Stimulated activated CD4-positive, alpha-beta T cell treated with anti-CD3 and anti-CD28 coated beads, Interleukin-1b, Interleukin-23, amount 100 ng/mL, for 24 hours (primary cell): ENCODE results near the gene STK38.

Experiments
- DNase-seq, 4 experiments: peaks; one replicate each; pipeline ENCODE4 v3.0.0-alpha.2; 2020; ENCODE audit warnings: low read depth in 4 of 4, low spot score in 1 of 4

The STK38 gene

DNA sequence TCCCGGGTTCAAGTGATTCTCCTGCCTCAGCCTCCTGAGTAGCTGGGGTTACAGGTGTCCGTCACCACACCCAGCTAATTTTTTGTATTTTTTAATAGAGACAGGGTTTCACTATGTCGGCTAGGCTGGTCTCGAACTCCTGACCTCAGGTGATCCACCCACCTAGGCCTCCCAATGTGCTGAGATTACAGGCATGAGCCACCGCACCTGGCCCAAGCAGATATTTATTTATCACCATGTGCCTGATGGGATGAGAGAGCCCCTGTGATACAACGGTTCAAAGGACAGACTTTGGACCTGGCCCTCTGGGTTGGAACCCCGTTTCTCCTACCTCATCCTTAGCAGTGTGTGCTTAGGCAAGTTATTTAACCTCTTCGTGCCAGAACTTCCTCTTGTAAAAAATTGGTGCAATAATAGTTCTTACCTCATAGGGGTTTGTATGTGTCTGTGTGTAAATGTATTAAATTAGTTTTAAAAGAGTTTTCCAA is 19.2 kb upstream of the STK38 start:
- no peak for DNase-seq

DNA sequence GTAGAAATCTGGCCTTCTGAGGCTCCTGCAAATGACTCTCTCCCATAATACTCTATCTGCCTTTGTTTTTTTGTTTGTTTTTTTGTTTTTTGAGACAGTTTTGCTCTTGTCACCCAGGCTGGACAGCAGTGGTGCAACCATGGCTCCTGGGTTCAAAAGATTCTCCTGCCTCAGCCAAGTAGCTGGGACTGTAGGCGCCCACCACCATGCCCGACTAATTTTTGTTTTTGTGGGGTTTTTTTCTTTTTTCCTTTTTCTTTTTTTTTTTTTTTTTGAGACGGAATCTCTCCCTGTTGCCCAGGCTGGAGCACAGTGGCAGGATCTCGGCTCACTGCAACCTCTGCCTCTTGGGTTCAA is 16.6 kb upstream of the STK38 start:
- no peak for DNase-seq

DNA sequence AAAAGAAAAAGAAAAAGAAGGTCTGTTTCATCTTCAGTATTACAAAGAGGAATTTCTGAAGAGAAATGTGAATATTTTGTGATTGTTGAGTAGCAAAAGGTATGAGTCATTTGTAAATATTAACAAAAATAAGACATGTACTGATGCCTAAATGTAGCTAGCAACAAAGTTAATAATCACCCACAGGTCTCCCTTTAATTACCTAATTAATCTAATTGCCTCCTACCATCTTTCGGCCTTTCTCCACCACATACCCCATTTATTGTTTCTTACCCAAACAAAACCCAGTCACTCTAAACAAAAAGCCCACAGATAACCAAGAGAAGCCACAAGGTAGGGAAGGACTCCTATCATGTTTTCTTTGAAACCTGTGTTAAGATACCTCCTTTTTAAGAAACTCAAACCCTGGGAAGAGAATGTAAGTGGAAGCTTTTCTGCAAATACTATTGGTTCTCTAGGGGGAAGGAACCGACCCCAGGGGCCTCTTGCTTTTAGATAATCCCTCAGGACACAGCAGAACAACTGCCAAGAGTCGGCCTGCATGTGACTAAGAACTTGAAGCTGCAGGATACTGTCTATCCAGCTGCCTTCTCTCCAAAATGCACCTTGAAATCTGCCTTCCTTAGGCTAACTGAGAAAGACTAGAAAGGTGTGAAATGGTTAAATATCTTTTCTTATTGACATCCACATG is 16.1 kb upstream of the STK38 start:
- DNase-seq = no peak

DNA sequence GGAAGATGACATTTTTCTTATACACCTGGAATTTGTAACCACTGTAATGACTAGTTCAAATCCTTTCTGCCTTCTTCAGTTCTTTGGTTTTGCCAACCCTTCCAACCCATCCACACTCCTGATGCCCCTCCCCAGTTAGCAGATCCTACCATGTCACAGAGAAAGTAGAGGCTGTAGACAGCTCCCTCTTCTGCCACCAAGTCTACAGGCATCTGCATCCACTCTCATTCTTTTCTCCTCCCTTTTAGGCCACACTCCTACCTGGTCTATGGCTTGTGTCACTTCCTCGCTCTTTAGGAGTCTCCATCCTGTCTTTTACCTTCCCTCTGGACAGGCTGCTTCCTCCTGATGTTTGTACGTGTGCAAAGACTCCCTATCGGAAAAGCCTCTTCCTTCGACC is 13.5 kb upstream of the STK38 start:
- no peak for DNase-seq

DNA sequence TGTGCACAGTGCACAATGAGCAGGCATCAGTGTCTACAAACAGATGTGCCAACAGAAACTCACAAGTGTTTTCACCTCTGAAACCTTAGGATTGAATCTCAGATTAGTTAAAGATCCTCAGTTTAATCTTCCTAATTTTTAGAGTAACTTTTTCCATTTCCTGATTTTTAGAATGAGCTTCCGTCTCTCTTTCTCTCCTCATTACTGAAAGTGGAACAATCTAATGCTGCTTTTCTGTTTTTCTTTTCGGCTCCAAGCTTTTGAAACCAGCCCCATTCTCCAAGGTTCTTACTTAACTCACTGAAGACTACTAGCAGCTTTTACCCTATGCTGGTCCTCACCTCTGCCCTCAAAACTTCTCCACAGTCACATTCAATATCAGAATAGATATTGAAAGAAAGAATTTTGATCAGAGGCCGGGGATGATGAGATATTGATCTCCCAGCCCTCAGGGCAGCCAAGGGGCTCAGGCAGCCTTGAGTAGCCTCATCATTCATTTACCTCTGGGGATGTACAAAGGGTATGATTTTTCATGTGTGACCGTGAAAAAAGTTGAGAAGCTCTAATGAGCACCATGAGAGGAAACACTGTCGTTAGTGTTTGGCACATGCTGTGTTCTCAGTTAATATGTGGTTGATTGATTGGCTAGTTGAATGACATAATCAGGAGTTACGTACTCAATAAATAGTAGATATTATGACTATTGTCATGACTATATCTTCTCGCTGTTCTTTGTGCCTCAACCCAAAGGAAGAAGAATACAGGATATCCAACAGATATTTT is 11.9 kb upstream of the STK38 start:
- no peak for DNase-seq

DNA sequence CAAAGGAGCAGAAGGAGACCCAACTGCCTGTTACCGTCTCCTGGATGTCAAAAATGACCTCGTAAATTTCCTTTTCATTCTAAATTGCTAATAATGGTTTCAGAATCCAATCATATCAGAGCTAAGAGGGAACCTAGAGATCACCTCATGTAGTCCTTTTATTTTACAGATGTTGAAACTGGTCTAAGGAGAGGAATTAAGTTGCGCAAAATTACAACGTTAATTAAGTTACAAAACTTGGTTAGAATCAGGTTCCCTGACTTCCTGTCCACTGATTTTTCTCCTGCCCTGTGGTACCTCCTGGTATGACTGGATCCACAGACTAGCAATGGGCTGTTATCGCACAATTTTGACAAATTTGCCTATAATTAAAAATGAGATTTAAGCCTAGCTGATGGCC is 9.0 kb upstream of the STK38 start:
- no peak for DNase-seq

DNA sequence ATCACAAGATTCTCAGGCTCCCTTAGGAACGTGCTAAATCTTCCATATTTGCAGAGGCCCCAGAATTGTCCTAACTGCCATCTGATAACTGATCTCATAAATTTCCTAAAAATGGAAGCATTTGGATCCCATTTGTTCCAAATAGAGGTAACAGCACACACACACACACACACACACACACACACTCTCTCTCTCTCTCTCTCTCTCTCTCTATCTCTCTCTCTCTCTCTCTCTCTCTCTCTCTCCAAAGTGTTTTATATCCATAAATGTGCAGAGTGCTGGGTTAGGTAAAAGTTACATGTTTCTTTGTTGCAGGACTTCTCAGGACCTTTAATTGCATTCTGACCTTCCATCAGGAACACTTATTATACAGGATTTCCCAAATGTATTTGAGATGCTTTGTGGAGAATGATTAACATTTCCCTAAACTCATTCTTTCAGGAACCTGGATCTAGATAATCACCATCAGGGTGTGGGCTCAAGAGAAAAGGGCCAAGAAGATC is 8.5 kb upstream of the STK38 start:
- no peak for DNase-seq

DNA sequence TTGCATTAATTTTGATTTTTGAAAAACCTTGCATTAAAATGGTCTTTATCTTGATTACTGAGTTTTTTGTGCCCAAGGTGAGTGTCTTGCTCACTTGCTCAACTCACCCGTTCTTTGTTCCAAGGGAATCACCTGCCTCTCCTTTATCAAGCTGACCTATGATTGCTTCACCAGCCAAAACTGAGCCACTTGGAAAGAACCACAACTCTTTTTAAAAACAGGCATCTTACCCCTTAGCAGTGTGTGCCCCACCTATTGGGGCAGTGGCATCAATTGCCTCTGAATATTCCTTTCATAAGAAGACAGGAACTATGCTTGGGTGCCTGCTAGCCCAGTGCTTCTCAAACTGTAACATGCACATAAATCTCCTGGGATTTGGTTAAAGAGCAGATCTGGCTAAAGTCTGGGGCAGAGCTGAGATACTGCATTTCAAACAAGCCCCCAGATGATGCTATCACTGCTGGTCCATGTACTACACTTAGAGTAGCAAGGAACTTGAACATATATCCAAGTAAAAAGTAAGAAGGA is 3.3 kb upstream of the STK38 start:
- DNase-seq = no peak

DNA sequence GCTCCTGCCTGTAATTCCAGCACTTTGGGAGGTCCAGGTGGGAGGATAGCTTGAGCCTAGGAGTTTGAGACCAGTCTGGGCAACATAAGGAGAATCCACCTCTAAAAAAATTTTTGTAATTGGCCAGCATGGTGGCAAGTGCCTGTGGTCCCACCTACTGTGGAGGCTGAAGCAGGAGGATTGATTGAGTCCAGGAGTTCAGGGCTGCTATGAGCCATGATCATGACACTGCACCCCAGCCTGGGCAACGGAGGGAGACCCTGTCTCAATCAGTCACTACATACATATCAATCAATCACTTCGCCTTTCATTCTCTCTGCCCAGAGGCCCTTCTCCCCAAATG is 1.1 kb upstream of the STK38 start:
- DNase-seq = no peak

DNA sequence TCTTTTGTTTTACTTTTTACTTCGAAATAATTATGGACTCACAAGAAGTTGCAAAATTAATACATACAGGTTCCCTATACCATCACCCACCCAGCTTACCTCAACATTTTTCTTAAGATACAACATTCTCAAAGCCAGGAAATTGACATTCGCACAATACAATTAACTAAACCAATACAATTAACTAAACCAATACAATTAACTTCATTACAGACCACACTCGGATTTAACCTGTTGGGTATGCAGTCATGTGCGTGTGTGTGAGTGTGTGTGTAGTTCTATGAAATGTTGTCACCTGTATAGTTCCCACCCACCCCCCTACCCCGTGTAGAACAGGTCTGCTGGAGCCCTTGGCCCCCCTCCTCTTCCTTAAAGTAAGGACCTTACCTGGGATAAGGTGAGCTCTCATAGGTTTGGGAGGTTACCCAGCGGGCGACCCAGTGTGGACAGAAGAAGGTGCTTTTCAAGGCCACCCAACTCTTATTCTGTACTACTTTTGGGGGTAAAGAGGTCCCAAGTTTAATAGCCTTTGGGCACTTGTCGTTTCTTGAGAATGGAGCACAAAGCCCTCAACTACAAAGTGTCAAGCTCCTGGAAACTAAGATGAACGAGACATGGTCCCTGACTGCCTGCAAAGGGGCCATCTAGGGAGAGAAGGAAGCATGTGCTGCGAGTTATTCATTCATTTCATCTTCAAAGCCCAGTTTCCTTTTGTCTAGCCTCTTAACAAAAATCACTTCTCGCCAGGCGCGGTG is 544 bp upstream of the STK38 start:
- DNase-seq = no peak

DNA sequence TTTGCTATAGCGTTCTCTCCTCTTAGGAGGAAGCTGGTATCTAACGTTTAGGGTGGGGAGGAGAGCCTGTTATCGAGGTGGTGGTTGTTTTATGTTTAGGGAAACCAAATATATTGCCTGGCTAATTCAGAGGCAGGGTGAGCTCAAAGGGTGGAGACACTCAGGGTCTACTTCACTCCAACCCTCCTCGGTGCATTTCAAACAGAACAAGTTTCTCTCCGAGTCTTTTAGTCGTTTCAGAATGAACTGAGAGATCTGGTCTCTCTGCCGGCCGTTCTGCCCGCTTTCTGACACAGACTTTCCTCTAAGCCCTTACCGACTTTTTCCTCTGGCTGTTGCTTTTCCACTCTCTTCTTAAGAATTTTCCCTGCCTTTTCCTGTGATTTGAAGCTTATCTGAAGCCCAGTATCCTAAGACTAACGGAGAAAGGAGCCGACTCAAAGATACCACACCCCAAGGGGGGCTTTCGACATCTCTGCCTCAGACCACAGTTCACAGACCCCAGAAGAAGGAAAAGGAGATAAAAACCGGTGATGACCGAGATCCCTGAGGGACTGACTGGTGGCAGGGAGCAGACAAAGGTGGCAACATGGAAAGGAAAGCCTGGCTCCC is 865 bp downstream of the STK38 start:
- DNase-seq = peak in 1 of 4 experiments; percentile 11

DNA sequence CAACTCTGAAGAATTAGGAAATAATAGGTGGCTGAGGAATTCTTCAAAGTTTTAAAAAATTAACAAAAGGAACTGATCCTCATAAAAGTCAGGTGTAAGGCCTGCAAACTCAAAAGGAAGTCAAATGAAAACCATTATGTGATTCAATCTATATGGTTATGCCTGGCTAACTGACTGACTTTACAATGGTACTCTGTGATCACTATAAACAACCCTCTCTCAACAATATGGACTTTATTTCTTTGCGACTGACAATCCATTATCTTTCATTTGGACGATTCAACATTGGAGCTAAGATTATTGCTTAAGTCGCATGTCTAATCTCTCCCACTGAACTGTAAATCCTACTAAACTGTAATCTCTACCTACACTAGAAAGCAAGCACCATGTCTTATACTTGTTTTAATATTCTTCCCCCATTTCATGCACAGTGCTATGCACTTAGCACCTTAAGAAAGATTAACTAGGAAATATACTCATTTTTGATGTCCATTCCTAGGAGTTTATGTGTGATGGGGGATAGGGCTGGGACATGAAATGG is 1.4 kb downstream of the STK38 start:
- no peak for DNase-seq

DNA sequence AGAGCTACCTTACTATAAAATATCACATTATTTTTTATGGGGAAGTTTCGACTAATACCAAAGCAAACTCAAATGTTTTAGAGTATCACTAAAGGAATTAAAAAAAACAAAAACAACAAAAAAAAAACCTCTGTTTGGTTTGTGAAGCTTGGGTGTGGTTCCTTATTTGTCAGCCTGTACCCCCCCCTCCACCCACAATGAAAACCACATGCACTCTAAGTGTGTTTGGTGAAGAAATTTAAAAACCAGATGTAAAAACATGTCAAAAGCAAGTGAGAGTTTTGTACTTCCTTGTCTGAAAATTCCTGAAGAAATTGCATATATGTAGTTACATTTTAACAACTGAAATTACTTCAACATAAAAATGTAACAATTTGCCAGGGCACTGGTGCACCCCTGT is 3.1 kb downstream of the STK38 start:
- DNase-seq = no peak

DNA sequence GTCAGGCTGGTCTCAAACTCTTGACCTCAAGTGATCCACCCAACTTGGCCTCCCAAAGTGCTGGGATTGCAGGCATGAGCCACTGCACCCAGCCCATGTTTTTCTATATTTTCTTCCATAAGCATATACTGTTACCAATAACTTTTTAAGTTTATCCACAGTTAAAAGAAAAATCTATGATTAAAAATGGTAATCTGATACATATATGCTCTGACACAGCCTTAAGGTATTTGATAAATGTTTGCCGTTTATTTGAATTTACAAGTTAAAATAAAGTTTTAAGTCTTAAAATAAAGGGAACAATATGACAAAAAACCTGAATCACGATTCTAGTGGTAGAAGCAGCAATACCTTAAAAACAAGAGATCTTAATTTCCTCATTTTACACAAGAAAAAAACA is 5.2 kb downstream of the STK38 start:
- DNase-seq = no peak

DNA sequence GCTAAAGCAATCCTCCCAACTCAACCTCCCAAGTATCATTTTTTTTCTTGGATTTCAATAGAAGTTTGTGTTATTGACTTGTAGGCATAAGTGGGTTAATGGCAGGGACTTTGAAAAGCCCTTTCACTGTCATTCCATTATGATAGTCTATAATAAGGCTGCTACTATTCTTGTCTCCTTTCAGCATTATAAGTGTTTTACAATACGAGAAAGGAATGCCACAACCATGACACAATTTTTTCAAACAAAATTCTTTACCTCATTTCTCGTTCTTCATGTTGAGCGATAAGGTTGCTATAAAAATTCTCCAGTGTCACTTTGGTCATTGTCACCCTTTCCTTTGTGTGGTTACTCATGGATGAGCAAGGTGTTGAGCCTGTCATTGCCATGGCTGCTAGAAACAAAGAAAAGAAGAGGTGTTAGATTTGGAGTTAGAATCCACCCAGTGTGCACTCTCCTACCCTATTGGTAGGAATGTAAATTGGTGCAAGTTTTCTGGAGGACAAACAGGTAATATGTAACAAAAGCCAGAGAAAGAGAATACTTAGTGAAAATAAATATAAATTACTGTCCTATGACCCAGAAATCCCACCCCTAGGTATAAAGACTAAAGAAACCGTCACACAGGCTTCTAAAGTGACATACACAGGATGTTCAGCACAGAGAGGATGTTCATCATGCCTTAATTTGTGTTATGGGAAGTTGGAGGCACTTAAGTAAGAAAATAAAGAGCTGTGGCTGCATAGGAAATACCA is 7.3 kb downstream of the STK38 start:
- no peak for DNase-seq

DNA sequence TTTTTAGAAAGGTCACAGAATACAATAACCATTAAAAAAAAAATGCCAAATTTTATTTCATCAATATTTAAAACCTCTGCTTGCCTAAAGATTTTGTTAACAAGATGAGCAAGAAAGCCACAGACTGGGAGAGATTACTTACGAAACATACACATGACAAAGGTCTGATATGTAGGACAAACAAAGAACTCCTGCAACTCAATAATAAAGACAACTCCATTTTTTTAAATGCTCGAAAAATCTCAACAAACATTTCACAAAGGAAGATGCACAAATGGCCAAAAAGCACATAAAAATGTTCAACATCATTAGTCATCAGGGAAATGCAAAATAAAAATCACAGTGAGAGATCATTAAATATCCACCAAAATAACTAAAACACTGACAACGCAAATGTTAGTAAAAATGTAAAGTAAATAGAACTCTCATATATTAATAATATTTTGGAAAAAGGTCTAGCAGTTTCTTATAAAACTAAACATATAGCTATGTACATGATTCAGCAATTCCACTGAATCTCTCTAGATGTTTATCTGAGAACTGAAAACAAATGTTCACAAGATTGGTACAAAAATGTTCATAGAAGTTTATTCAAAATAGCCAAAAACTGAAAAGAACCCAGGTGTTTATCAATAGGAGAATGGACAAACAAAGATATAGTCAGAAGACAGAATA is 10.3 kb downstream of the STK38 start:
- no peak for DNase-seq

DNA sequence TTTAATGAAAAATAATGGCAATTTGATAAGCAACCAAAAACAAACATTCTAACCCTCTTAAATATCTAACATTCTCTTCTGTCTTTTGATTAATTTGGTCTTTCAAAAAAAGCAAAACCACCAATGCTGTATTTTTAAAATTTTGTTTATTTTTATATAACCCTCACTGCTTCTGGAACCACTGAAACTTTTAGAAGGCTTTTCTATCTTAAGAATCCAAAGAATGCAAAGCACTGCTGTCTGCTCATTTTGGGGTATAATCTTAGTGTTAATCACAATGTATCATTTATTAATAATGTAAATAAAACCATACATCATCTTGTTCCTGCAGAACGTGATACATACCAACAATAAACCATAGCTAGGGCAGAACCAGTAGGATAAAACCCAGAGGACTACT is 14.0 kb downstream of the STK38 start:
- no peak for DNase-seq

DNA sequence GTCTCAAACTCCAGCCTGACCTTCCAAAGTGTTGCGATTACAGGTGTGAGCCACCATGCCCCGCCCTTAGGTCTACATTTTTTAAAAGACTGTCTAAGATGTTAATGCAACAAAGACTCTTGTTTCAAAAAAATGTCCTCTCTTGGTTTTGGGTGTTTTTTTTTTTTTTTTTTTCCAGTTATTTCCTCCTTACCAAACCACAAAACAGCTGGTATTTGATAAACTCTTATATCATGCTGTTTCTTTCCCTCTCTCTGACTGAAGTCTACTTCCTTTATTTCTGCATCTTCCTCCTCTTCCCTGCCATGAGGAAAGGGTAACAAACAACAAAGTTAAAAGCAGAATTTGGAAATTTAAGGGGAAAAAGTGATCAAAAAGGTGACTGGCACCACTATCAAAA is 21.2 kb downstream of the STK38 start:
- no peak for DNase-seq

DNA sequence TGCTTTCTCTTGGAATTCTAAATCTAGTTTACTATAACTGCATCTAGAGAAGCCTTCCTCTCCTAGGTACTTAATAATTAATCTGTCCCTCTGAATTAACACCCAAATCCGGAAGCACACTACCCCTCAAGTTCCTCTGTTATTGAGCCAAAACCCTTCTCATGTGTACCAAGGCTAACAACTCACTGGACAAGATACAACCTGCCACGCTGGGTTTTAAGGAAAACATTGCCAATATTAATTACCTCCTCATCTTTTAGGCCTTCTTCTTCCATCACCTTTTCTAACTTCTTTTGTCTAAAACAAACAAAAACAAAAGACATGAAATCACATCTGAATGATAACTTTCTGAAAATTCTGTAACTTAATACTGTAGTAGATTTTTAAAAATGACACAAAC is 21.9 kb downstream of the STK38 start:
- DNase-seq = no peak

DNA sequence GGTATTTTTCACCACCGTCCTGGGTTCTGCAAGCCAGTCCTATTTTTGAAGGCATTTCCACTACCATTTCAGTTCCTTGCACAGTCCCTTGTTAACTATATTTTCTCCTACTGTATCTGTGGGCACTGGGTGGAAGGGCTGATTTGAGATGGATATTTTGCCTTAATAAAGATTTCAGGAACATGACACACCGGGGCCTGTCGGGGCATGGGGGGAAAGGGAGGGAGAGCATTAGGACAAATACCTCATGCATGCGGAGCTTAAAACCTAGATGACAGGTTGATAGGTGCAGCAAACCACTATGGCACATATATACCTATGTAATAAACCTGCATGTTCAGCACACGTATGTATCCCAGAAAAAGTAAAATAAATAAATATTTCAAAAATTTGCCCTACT is 22.4 kb downstream of the STK38 start:
- DNase-seq = no peak
